Measurements from ENCODE around the gene GMIP.

GRCh38 chr19:19579533-19580361 is 63.7 kb downstream of the GMIP start:
- TF ChIP-seq, protein P1, sequence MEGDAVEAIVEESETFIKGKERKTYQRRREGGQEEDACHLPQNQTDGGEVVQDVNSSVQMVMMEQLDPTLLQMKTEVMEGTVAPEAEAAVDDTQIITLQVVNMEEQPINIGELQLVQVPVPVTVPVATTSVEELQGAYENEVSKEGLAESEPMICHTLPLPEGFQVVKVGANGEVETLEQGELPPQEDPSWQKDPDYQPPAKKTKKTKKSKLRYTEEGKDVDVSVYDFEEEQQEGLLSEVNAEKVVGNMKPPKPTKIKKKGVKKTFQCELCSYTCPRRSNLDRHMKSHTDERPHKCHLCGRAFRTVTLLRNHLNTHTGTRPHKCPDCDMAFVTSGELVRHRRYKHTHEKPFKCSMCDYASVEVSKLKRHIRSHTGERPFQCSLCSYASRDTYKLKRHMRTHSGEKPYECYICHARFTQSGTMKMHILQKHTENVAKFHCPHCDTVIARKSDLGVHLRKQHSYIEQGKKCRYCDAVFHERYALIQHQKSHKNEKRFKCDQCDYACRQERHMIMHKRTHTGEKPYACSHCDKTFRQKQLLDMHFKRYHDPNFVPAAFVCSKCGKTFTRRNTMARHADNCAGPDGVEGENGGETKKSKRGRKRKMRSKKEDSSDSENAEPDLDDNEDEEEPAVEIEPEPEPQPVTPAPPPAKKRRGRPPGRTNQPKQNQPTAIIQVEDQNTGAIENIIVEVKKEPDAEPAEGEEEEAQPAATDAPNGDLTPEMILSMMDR (conservative IDR thresholded peaks at IDR 0.05; ENCODE audit: low read depth, low read length), result no peak
- no peak for TF ChIP-seq EZH2 (IDR thresholded peaks at IDR 0.05; ENCODE audit: low read length, unreplicated experiment)

Measured in PC-3 (cell line).